Epithelial cell of esophagus (primary cell): ENCODE data around the gene DLGAP3.
"Not testable (repeated sequence)": the region's sequence is repeated elsewhere in the genome, so short reads cannot be mapped to it uniquely, and the experiment has no call there.

Source experiments
- DNase-seq: peaks from one replicate; pipeline ENCODE4 v3.0.0; 2010; ENCODE audit warnings: low read depth
- H3K4me3 ChIP-seq: 2 replicates; pipeline ENCODE4 v1.5.1; 2011; ENCODE audit warnings: mild to moderate bottlenecking, low read length, control low read depth
- CTCF ChIP-seq: IDR thresholded peaks from 2 replicates; pipeline ENCODE4 v1.5.1; 2011; ENCODE audit warnings: low read depth, mild to moderate bottlenecking, low read length, control low read depth, inconsistent platforms; ENCODE audit not compliant: insufficient read depth; ENCODE audit errors: missing control alignments

Gene DLGAP3

GRCh38 chr1:34950428-34950827 lies 21.0 kb upstream of the DLGAP3 start:
- TF ChIP-seq CTCF, result no peak
- H3K4me3 ChIP-seq, result no peak overlapping the region
- no peak for DNase-seq

- not testable (repeated sequence) for DNase-seq, H3K4me3 ChIP-seq
Observed at GRCh38 chr1:34948739-34949138, 19.3 kb upstream of the DLGAP3 start.

GRCh38 chr1:34947641-34948314 lies 18.3 kb upstream of the DLGAP3 start:
- DNase-seq, H3K4me3 ChIP-seq: not testable (repeated sequence)

GRCh38 chr1:34946211-34946610 lies 16.8 kb upstream of the DLGAP3 start:
- H3K4me3 ChIP-seq, result no peak overlapping the region
- TF ChIP-seq CTCF, result no peak
- DNase-seq, result no peak

- not testable (repeated sequence) for H3K4me3 ChIP-seq, DNase-seq
Observed at GRCh38 chr1:34941798-34942197, 12.3 kb upstream of the DLGAP3 start.

GRCh38 chr1:34930702-34931071 lies 1.2 kb upstream of the DLGAP3 start:
- no peak overlapping the region for H3K4me3 ChIP-seq
- no peak for DNase-seq
- no peak for TF ChIP-seq CTCF

- H3K4me3 ChIP-seq, result no peak overlapping the region
- no peak for DNase-seq
- no peak for TF ChIP-seq CTCF
Observed at GRCh38 chr1:34929853-34930701, 627 bp upstream of the DLGAP3 start.

GRCh38 chr1:34928699-34929496 lies 552 bp downstream of the DLGAP3 start:
- DNase-seq, result no peak
- TF ChIP-seq CTCF, result no peak
- H3K4me3 ChIP-seq, result no peak overlapping the region
